K562 (cell line): ENCODE measurements around the gene KPTN.

ENCODE experiments used
- XRCC4 ChIP-seq: IDR thresholded peaks from one replicate; pipeline ENCODE4 v1.6.1; 2011; ENCODE audit not compliant: insufficient read depth, insufficient read length; ENCODE audit errors: extremely low read depth
- ZNF217 ChIP-seq: sonication (generic); formaldehyde crosslinking; IDR thresholded peaks from 2 replicates; pipeline ENCODE4 v1.8.0; 2022; ENCODE audit warnings: mild to moderate bottlenecking, missing genetic modification reagents
- ZNF282 ChIP-seq: sonication (generic); formaldehyde crosslinking; IDR thresholded peaks from 2 replicates; pipeline ENCODE4 v1.8.1; 2023; ENCODE audit warnings: missing genetic modification reagents
- TF ChIP-seq, protein P1 (sequence below), 3 experiments: IDR thresholded peaks in 2 of 3; conservative IDR thresholded peaks in 1 of 3; 2 replicates each; pipeline ENCODE4 v1.5.1; 2011 to 2012; ENCODE audit warnings: low read length in 3 of 3, mild to moderate bottlenecking in 3 of 3, control low read depth in 2 of 3, improper control_type of control experiment in 1 of 3, inconsistent platforms in 1 of 3, low read depth in 1 of 3, mixed read lengths in 1 of 3, moderate library complexity in 1 of 3; ENCODE audit not compliant: insufficient read depth in 2 of 3
- TF ChIP-seq, protein P2 (sequence below): fragments of 250-450 bp; sonication (Bioruptor Pico); IDR thresholded peaks from 2 replicates; pipeline ENCODE4 v1.5.0; 2021; ENCODE audit warnings: mild to moderate bottlenecking, borderline replicate concordance
- TF ChIP-seq, protein P3 (sequence below): sonication (generic); formaldehyde crosslinking; IDR thresholded peaks from 2 replicates; pipeline ENCODE4 v1.5.0; 2020; ENCODE audit warnings: missing genetic modification reagents

DNA sequence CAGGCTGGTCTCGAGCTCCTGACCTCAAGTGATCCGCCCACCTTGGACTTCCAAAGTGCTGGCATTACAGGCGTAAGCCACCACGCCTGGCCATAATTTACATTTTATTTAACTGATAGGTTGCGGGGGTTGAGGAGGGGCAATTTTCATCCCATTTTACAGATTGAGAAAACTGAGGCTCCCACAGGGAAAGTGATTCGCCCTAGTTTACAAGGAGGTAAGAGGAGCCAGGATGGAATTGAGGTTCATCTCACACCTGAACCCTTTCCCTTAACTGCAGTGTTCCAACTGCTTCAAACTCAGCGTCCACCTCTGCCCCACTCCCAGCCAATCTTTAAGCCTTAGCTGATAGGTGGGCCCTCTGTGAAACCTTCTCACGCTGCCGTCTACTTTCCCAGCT is 34.8 kb upstream of the KPTN start:
- TF ChIP-seq, protein P1, sequence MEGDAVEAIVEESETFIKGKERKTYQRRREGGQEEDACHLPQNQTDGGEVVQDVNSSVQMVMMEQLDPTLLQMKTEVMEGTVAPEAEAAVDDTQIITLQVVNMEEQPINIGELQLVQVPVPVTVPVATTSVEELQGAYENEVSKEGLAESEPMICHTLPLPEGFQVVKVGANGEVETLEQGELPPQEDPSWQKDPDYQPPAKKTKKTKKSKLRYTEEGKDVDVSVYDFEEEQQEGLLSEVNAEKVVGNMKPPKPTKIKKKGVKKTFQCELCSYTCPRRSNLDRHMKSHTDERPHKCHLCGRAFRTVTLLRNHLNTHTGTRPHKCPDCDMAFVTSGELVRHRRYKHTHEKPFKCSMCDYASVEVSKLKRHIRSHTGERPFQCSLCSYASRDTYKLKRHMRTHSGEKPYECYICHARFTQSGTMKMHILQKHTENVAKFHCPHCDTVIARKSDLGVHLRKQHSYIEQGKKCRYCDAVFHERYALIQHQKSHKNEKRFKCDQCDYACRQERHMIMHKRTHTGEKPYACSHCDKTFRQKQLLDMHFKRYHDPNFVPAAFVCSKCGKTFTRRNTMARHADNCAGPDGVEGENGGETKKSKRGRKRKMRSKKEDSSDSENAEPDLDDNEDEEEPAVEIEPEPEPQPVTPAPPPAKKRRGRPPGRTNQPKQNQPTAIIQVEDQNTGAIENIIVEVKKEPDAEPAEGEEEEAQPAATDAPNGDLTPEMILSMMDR (IDR thresholded peaks at IDR 0.05 in 2 of 3, conservative IDR thresholded peaks at IDR 0.05 in 1 of 3; ENCODE audit: insufficient read depth in 2 of 3, low read depth in 1 of 3, low read length in 3 of 3), result no peak
- TF ChIP-seq ZNF282 (CRISPR knock-in tag) (no peak), ZNF217 (no peak), XRCC4 (no peak)
- TF ChIP-seq, protein P2, sequence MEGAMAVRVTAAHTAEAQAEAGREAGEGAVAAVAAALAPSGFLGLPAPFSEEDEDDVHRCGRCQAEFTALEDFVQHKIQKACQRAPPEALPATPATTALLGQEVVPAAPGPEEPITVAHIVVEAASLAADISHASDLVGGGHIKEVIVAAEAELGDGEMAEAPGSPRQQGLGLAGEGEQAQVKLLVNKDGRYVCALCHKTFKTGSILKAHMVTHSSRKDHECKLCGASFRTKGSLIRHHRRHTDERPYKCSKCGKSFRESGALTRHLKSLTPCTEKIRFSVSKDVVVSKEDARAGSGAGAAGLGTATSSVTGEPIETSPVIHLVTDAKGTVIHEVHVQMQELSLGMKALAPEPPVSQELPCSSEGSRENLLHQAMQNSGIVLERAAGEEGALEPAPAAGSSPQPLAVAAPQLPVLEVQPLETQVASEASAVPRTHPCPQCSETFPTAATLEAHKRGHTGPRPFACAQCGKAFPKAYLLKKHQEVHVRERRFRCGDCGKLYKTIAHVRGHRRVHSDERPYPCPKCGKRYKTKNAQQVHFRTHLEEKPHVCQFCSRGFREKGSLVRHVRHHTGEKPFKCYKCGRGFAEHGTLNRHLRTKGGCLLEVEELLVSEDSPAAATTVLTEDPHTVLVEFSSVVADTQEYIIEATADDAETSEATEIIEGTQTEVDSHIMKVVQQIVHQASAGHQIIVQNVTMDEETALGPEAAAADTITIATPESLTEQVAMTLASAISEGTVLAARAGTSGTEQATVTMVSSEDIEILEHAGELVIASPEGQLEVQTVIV (CRISPR knock-in tag), result no peak
- TF ChIP-seq, protein P3, sequence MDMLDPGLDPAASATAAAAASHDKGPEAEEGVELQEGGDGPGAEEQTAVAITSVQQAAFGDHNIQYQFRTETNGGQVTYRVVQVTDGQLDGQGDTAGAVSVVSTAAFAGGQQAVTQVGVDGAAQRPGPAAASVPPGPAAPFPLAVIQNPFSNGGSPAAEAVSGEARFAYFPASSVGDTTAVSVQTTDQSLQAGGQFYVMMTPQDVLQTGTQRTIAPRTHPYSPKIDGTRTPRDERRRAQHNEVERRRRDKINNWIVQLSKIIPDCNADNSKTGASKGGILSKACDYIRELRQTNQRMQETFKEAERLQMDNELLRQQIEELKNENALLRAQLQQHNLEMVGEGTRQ (CRISPR knock-in tag), result no peak
